HG02885 (cell line): ENCODE measurements around the gene TUT1.
"Not testable (repeated sequence)": the region's sequence is repeated elsewhere in the genome, so short reads cannot be mapped to it uniquely, and the experiment has no call there.

Experiments used
- ATAC-seq: cut with Tn5 transposase; IDR thresholded peaks from one replicate; pipeline ENCODE4 v1.9.1; 2021; ENCODE audit warnings: mild to moderate bottlenecking; ENCODE audit not compliant: unreplicated experiment, poor library complexity

Gene TUT1

DNA sequence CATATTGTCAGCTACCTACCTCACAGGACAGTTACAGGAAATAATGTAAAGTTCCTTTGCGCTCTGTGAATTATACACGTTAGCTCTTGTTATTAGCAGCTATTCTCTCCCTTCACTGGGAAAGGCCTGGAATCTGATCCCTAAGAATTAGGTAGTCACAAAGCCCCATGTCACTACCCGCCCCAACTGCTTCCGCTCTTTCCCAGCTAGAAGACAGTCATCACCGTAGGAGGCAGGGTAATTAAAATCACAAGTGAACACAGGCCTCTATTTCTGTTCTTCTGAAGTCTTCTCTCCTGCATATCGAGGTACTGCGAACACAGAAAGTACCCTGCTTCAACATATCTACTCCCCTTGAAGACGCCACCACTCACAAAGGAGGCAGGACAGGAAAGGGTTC lies 32.1 kb downstream of the TUT1 start:
- no peak for ATAC-seq

DNA sequence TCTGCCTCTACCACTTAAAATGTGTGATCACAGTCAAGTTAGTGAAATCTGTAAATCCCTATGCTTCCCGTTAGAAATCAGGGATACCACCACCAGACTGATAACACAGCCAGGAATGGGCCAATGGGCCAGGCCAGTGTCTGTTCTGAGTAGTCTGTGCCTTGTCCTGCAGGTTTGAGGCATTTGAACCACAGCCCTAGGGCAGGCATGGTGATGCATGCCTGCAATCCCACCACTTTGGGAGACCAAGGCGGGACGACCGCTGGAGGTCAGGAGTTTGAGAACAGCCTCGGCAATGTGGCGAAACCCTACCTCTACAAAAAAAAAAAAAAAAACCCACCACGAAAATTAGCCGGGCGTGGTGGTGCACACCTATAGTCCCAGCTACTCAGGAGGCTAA lies 32.7 kb downstream of the TUT1 start:
- ATAC-seq: no peak

DNA sequence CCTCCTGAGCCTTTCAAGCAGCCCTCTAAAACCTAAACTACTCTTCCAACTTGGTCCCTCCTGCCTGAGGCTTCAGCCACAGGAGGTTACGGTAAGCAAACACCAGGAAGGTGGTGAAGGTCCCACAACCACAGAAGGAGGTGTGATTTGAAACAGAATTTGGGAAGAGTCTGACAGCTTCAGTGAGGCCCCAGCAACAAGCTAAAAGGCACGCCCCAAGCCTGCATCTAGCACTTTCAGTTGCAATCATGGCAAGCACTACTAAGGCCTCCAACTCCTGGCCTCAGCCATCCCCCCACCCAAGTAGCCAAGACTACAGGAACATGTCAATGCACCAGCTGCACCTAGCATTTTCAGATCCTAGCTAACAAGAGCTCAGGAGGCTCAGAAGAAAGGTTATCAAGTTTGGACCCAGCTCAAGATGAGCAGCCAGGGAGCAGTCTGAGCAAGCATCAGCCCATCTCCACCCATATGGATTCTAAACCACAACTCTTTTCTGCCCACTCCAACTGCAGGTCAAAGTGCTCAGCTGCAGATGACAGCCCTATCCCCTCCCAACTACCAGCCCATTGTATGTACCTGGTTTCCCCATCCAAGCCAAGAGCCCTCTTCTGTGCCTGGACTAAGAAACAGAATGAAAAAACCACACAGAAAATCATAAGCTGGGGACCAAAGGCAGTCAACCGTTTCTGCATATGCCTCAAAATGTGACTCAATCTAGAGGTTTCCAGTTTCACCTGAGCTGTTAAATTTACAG lies 34.3 kb downstream of the TUT1 start:
- peak; percentile 23 for ATAC-seq

DNA sequence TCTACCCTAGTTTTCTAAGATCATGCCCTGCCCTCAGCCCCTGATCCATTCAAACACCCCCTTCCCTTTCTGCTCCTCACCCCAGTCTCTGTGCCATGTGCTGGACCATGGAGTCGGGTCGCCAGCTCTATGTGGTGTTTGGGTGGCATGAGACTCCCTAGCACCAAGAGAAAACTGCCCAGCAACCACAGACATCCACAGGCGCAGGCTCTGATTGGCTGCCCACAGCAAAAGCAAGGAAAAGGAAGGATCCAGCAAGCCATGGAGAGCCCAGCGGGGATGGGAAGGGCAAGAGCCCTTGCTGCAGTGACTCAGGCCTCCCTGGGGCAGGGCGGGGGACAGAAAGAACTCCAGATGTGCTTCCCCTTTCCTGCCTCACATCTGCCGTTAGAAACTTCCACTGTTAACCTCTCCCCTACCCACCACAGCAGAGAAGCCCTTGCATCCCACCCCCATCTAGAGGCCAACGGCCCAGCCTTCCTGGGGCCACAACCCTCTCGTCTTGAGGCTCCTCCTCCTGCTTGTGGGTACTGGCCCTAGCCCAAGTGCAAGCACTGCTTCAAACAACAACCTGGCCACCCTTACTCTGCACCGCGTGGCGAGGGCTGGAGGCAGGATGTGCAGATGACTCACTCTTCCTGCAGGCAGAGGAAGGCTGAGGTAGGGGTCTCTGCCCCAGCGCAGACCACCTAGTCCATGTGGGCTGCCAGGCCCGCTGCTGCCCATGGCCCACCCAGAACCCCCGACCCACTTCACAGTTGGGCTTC lies 35.0 kb downstream of the TUT1 start:
- peak; percentile 45 for ATAC-seq

DNA sequence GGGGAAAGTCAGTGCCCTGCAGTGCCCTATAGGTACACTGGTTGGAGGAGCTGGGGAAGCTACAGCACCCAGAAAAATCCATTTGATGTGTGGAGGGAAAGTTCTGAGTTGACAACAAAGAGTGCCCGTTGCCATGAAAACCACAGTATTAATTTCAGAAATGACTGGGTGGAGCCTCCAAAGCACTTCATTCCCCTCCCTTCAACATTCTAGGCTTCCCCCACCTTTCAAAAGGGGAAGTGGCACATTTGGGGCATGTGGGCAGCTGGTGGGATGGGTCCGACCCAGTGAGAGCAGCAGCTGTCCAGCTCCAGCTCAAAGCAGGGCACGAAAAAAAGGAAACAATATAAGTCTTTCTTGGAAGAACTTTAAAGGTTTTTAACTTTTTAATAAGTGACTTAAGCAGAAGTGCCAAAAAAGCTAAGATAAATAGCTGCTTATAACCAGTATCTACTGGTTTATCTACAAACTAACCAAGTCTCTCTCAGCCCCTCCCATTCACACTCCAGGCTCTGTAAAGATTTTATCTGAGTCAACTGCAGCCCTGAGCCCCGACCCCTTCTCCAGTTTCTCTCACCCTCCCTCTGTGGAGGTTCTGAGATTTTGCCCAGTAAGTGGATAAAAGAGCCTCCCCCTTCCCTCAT lies 35.7 kb downstream of the TUT1 start:
- ATAC-seq: peak; percentile 30

DNA sequence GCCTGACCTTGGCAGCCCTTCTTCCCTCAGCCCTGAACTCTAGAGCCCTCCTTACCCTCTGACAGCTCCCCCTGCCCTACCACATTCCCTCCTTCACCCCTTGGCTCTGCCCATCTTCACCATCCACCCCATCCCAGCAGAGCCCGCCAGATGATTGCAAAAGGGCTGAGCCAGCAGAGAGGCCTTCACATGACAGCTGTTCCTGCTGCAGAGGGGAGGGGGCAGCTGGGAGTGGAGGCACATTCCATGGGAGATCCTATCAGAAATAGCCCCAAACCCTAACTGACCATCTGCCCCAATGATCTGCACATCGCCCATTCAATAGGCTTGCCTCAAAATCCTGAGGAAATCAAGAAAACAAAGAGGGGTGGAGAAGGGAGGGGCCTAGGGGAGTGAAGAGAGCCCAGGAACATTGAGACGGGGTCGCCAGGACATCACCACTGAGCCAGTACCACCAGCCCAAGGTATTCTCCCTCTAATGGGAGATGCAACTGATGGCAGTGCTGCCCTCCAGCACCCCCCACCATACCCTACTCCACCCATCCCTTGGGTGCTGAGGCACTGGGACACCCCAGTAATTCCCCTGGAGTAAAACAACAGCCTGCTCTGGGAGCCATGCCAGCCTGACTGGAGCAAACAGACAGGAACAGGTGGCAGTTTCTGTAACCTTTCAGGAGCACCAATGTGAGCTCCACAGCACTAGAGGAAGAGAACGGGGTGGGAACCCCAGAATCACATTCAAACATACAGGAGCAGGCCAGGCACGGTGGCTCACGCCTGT lies 36.7 kb downstream of the TUT1 start:
- ATAC-seq: no peak

DNA sequence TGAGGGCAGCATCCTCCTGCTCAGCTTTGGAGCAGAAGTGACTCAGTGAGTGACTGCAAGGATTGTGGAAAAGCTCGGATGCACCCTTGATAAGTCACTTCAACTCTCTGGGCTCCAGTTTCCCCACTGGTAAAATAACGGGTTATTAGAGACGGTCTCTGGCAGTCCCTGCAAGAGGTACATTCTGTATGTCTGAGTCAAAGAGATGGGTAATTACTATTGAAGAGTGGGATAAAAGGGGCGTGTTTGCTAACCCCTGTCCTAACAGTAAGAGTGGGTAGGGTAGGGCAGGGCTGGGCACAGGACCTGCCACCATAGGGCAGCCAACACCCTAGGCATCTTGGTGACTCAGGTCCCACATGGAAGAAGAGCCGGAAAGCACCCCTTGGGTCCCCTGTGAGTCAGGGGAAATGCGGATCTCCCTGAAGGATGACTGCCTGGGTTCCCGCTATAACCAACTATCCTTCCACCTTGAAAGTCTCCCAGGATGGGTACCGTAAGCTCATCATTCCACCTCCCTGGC lies 37.4 kb downstream of the TUT1 start:
- ATAC-seq: no peak

DNA sequence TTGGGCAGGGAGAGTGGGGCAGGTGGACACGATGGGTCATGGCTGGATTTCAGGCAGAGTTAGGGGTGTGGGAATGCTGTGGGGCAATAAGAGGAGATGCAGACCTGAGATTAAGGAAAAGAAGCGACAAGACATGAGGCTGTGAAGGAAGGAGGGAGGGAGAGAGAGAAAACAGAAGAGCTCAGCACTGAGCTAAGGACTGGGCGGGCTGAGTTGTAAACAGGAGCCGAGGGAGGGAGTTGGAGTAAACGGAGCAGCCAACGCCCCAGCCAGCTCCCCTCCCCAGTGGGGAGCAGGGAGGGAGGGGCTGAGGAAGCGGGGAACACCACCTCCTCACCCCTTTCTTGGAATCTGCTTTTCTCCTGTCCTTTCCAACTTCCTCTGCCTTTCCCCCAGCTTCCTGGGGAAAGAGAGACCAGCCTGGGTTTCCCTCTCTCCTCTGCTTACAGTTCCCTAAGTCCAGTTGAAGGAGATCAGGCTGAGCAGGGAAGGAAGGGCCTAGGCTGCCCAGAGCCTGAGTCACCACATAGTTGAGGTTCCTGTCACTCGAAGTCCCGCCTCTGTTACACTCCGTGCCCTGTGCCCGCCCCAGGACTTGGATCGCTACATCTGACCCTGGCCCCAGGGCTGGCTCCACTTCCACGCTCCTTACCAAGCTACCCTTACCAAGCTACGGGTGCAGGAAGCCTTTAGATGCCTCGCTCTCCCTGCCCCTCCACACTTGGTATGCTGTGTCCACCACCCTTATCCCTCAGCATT lies 38.1 kb downstream of the TUT1 start:
- no peak for ATAC-seq

DNA sequence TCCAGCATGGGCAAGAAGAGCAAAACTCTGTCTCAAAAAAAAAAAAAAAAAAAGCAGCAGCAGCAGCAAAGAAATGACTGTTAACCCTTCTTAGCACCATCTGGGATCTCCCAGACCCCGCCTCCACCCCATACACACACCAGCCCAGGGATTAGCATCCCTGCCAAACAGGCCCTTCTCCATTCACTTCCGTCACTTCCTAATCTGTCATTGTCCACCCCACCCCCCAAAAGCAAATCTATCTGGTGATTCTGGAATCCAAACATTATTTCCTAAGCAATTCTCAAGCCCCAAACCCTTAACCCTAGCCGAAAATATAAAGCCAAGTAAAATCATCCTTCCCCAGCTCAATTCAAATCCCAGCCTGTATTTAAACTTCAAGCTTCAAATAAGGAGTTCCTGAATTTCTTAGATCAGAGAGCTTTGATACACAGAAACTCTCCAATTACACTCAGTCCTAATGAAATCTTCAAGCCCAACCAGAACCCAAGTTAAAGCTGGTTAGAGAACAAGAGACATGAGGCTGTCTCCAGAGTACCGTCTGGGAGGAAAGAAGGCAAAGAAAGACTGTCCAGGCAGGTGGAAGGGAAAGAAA lies 38.7 kb downstream of the TUT1 start:
- ATAC-seq: no peak

DNA sequence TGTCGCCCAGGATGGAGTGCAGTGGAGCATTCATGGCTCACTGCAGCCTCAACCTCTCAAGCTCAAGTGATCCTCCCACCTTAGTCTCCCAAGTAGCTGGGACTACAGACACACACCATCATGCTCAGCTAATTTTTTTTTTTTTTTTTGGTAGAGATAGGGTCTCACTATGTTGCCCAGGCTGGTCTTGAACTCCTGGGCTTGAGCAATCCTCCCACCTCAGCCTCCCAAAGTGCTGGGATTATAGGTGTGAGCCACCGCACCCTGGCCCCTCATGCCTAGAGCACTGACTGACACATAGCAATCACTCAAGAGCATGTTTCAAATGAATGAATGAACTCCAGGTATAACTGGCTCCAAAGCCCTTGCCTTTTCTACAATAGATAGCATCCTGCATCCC lies 40.8 kb downstream of the TUT1 start:
- not testable (repeated sequence) for ATAC-seq

DNA sequence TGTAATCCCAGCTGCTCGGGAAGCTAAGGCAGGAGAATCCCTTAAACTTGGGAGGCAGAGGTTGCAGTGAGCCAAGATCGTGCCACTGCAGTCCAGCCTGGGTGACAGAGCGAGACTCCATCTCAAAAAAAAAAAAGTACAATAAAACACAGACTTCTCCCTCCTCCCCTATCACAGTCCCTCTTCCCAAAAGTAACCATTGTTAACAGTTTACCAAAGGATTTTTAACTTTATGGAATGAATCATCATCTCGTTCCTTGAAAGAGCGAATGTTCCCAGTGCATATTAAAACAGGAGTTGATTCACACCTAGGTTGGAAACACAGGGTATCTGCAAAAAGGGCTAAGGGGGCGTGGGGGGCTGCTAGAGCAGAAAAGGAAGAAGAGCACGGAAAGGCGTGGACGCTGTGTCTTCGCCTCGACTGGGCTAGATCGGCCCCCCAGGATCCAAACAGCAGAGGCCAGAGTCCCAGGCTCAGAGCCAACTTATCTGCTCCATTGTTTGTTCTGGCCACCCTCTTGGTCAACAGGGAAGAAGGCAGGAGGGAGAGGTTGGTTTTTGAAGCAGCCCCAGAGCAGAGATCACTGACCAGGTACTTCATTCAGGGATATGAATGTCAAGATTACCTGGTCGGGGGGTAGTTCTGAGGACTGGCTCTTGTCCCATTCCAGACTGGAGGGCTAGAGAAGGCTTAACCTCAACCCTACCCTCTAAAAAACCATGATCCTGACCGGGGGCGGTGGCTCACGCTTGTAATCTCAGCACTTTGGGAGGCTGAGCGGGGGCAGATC lies 42.6 kb downstream of the TUT1 start:
- no peak for ATAC-seq

DNA sequence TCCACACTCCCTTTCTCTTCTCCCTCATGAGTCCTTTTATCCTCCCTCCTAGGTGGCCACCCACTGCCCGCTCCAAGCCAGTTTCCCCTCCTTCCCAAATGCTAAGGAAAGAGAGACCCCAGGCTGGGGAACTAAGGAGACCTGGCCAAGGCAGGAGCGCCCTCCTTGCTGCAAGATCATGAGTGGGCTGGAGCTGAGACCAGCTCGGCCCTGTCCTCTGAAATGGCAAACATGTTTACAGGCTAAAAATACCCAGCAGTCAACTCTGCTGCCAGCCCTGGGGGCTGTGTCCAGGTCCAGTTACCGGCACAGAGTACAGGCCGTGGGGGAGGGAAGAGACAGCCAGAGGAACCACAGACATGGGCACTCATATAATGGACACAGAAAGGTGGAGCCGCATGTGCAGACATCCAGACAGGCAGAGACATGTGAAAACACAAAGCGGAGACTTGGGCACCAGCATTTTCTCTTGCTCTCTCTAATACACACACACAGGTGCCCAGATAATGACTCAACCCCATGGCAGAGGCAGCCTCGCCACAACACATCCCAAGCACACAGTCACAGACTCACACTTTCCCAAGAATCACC lies 43.5 kb downstream of the TUT1 start:
- ATAC-seq: no peak

DNA sequence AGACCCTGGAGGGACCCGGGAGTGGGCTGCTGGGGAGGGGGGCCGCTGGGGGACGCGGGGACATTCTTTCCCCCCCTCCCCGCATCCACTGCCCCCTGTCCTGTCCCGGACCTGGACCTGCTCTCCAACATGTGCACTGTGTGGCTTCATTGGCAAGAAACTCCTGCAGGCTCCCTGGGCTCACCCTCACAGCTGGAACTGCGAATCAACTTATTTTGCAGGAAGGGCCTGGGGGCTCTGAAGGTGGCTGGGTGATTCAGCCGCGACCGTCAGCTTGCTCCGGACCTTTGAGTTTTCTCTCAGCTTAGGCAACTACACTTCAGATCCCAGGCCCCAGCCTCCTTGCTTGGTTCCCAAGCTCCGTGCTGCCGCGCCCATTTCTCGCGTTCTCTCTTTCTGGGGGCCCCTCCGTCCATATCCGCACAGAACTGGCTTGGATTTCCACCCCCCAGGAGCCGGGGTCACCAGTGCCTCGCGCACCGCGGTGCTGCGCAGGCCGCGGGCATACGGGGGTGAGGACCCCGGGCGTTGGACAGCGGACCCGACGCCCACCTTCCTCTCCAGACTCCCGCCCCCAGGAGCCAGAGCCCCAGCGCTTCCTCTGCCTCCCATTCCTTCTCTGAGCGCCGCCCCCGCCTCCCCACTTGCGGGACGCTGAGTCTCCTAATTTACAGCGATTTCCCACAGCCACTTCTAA lies 44.2 kb downstream of the TUT1 start:
- ATAC-seq: no peak

DNA sequence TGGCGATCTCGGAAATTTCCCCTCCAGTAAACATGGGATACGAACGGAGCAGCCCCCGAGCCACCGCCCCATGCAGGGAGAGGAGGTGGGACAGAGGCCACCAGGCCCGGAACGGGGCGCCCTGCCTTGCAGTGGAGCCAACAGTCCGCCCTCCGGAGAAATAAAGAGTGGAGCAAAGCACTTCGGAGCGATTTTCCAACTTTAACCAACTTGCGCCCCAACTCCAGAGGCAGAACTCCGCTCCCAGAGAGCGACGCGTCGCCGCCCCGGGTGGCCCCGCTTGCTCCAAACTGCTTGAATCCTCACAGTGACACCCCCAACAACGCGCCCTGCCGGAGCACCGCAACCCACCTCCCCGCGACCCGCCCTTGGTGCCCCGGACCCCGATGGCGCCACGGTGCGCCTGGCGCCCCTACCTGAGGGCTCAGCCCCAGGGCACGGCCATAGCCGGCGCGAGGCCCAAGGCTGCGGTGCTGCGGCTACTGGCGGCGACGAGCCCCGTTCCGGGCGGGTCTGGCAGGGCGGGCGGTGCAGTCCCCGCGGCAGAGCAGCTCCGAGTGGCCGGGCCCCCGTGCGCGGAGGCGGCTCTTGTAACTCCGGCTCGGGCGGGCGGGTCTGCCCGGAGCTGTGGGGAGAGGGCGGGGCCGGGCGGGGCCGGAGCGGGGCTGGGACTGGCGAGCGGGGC lies 44.9 kb downstream of the TUT1 start, which contains the start of gene AHNAK:
Gene AHNAK, minus strand, starts transcription at position 563 of the 685 bp plus-strand sequence. CDS start 10,708 bp downstream, outside the sequence.
- no peak for ATAC-seq

DNA sequence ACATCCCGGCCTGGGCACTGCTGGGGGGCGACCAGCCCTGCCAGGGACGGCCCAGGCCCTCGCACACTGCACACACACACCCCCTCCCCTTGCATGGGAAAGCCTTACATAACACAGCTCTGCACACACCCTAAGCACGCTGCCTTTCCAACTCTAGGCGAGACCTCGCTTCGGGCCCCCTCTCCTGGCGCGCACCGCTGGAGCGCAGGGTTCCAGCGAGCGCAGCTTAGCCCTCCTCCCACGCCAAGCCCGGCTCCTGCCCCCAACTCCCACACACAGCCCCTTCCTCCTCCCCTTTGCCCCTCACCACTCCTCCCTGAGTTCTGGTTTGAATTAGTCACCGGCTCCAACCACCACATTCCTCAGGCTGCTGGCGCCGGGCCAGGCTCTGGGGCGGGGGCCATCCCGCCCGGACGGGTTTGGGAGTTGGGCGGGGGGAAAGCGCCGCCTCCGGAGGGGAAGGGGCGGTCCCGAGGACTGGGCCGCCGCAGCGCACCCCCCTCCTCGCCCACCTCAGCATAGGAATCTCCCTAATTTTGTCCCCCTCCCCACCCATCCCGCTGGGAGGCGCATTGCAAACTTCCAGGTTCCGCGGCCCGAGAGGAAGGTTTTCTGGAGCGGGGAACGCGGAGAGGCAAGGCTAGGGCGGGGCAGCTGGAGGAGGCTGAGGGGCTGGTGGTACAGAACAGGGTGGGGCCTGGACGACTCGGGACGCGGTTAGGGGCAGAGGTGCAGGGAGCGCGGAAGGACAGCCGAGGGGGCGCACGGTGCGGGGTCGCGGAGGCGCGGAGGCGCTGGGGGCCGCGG lies 45.7 kb downstream of the TUT1 start:
- no peak for ATAC-seq
